GM21529 (cell line): ENCODE results near the gene TSPAN14.
A peak's percentile ranks its signal among the peaks of the same experiment; 100 is the strongest.
"Not testable (repeated sequence)": the region's sequence is repeated elsewhere in the genome, so short reads cannot be mapped to it uniquely, and the experiment has no call there.

Source experiments
- ATAC-seq: cut with Tn5 transposase; IDR thresholded peaks from one replicate; pipeline ENCODE4 v1.9.1; 2021; ENCODE audit not compliant: unreplicated experiment

The TSPAN14 gene

GRCh38 chr10:80468002-80468401 is 13.9 kb downstream of the TSPAN14 start:
- ATAC-seq = no peak

GRCh38 chr10:80468806-80469421 is 14.8 kb downstream of the TSPAN14 start:
- no peak for ATAC-seq

- ATAC-seq = no peak
Measured at GRCh38 chr10:80470266-80470665, 16.2 kb downstream of the TSPAN14 start.

GRCh38 chr10:80471001-80471400 is 16.9 kb downstream of the TSPAN14 start:
- no peak for ATAC-seq

GRCh38 chr10:80471715-80472233 is 17.7 kb downstream of the TSPAN14 start:
- peak; percentile 57 for ATAC-seq

- peak; percentile 93 for ATAC-seq
Measured at GRCh38 chr10:80472234-80473095, 18.4 kb downstream of the TSPAN14 start.

GRCh38 chr10:80473096-80473657 is 19.1 kb downstream of the TSPAN14 start:
- ATAC-seq = no peak

GRCh38 chr10:80473692-80474596 is 19.8 kb downstream of the TSPAN14 start:
- ATAC-seq = no peak

- ATAC-seq = no peak
Measured at GRCh38 chr10:80474597-80474910, 20.4 kb downstream of the TSPAN14 start.

- no peak for ATAC-seq
Measured at GRCh38 chr10:80474941-80475340, 20.8 kb downstream of the TSPAN14 start.

- ATAC-seq = not testable (repeated sequence)
Measured at GRCh38 chr10:80475641-80476040, 21.5 kb downstream of the TSPAN14 start.

- no peak for ATAC-seq
Measured at GRCh38 chr10:80476685-80477084, 22.6 kb downstream of the TSPAN14 start.

- ATAC-seq = no peak
Measured at GRCh38 chr10:80477813-80478212, 23.7 kb downstream of the TSPAN14 start.

GRCh38 chr10:80480373-80480772 is 26.3 kb downstream of the TSPAN14 start:
- not testable (repeated sequence) for ATAC-seq

GRCh38 chr10:80480852-80481251 is 26.7 kb downstream of the TSPAN14 start:
- no peak for ATAC-seq

- no peak for ATAC-seq
Measured at GRCh38 chr10:80484243-80484642, 30.1 kb downstream of the TSPAN14 start.

GRCh38 chr10:80484676-80485075 is 30.6 kb downstream of the TSPAN14 start:
- ATAC-seq = no peak

- ATAC-seq = no peak
Measured at GRCh38 chr10:80485076-80485945, 31.2 kb downstream of the TSPAN14 start.

GRCh38 chr10:80485946-80486764 is 32.0 kb downstream of the TSPAN14 start:
- ATAC-seq = no peak
